NCI-H526 treated with DMSO at 0.1 percent for 48 hours (cell line): ENCODE measurements around the gene MDM4.
"Not testable (repeated sequence)": the region's sequence is repeated elsewhere in the genome, so short reads cannot be mapped to it uniquely, and the experiment has no call there.

Source experiments
- DNase-seq: peaks from one replicate; lab custom pipeline; 2025; lab: John Stamatoyannopoulos, UW

MDM4 gene

GRCh38 chr1:204562075-204562990, 46.1 kb downstream of the MDM4 start:
- no peak for DNase-seq

GRCh38 chr1:204563307-204563706, 47.1 kb downstream of the MDM4 start:
- DNase-seq, result no peak

- no peak for DNase-seq
These were observed 47.6 kb downstream of the MDM4 start for GRCh38 chr1:204563780-204564179.

GRCh38 chr1:204564835-204565234, 48.6 kb downstream of the MDM4 start:
- DNase-seq, result no peak

- DNase-seq, result peak; percentile 76
These were observed 49.7 kb downstream of the MDM4 start for GRCh38 chr1:204565617-204566582.

- no peak for DNase-seq
These were observed 50.4 kb downstream of the MDM4 start for GRCh38 chr1:204566583-204566955.

- no peak for DNase-seq
These were observed 50.9 kb downstream of the MDM4 start for GRCh38 chr1:204567071-204567470.

- no peak for DNase-seq
These were observed 52.5 kb downstream of the MDM4 start for GRCh38 chr1:204568576-204569315.

- peak; percentile 7 for DNase-seq
These were observed 53.3 kb downstream of the MDM4 start for GRCh38 chr1:204569478-204569877.

GRCh38 chr1:204570021-204570420, 53.8 kb downstream of the MDM4 start:
- not testable (repeated sequence) for DNase-seq

GRCh38 chr1:204571128-204571527, 54.9 kb downstream of the MDM4 start:
- DNase-seq, result no peak

- no peak for DNase-seq
These were observed 55.4 kb downstream of the MDM4 start for GRCh38 chr1:204571631-204572030.

- peak; percentile 57 for DNase-seq
These were observed 57.0 kb downstream of the MDM4 start for GRCh38 chr1:204572923-204573922.

- DNase-seq, result peak; percentile 37
These were observed 58.0 kb downstream of the MDM4 start for GRCh38 chr1:204574016-204574864.

- DNase-seq, result no peak
These were observed 58.6 kb downstream of the MDM4 start for GRCh38 chr1:204574865-204575163.

- no peak for DNase-seq
These were observed 59.3 kb downstream of the MDM4 start for GRCh38 chr1:204575221-204576190.

GRCh38 chr1:204576422-204576821, 60.2 kb downstream of the MDM4 start:
- no peak for DNase-seq

GRCh38 chr1:204577794-204578478, 61.7 kb downstream of the MDM4 start:
- DNase-seq, result no peak
